Motor neuron (in vitro differentiated cells): ENCODE measurements around the gene TMEM163. TPM values are rescaled to one million over a fixed set of nuclear protein-coding genes. Genes with fewer than 3 reads are reported as not detected.
"Not testable (repeated sequence)": the region's sequence is repeated elsewhere in the genome, so short reads cannot be mapped to it uniquely, and the experiment has no call there.

Experiments used
- ATAC-seq, 8 experiments: fragments of 200-7000 bp; cut with Tn5 transposase; replicated peaks in 6 of 8; 2 replicates each; pipeline ENCODE4 v1.8.0; 2021; ENCODE audit warnings: mild to moderate bottlenecking in 8 of 8, moderate library complexity in 8 of 8
- H3K27ac ChIP-seq, 2 donors: fragments of 250-450 bp; sonication (Bioruptor Pico); 2 replicates each; pipeline ENCODE4 v1.9.0; 2021; ENCODE audit warnings: antibody characterized with exemption in 2 of 2, mild to moderate bottlenecking in 2 of 2, moderate library complexity in 1 of 2
- H3K4me1 ChIP-seq, 2 donors: fragments of 250-450 bp; sonication (Bioruptor Pico); replicated peaks in 1 of 2; 2 replicates each; pipeline ENCODE4 v1.6.1; 2021; ENCODE audit warnings: antibody characterized with exemption in 2 of 2, mild to moderate bottlenecking in 2 of 2, moderate library complexity in 1 of 2
- H3K4me3 ChIP-seq, 5 donors: fragments of 250-450 bp; sonication (Bioruptor Pico); 2 replicates each; pipeline ENCODE4 v1.9.0; 2021; ENCODE audit warnings: antibody characterized with exemption in 5 of 5, mild to moderate bottlenecking in 5 of 5, moderate library complexity in 4 of 5
- WGBS, 10 experiments: fragments of 450-650 bp; shearing (Covaris generic); methylation state at CpG; one replicate each; pipeline ENCODE4 v1.0.0; 2022; 5-methylcytosine and 5-hydroxymethylcytosine counted together
- in situ Hi-C, 9 experiments: fragments of 400-800 bp; cut with MboI; loops; one replicate each; pipeline ENCODE4 v1.15.0; 2021; ENCODE audit warnings: low sequenced_read_pairs in 9 of 9, low pct_unique_long_range_greater_than_20kb in 2 of 9; ENCODE audit not compliant: unreplicated experiment in 9 of 9
- total RNA-seq, 8 experiments: library from RNA; unstranded; fragments of 300-600 nt; gene quantifications; 2 replicates each; pipeline versions ENCODE4 v1.2.3 to v1.2.4, GENCODE V29; 2022

The TMEM163 gene
- 10 to 100 TPM in 1 of 8 experiments, 1 to 10 TPM in 3, under 1 TPM in 4; 0.31 to 11.2 (median 0.87) TPM for total RNA-seq

DNA sequence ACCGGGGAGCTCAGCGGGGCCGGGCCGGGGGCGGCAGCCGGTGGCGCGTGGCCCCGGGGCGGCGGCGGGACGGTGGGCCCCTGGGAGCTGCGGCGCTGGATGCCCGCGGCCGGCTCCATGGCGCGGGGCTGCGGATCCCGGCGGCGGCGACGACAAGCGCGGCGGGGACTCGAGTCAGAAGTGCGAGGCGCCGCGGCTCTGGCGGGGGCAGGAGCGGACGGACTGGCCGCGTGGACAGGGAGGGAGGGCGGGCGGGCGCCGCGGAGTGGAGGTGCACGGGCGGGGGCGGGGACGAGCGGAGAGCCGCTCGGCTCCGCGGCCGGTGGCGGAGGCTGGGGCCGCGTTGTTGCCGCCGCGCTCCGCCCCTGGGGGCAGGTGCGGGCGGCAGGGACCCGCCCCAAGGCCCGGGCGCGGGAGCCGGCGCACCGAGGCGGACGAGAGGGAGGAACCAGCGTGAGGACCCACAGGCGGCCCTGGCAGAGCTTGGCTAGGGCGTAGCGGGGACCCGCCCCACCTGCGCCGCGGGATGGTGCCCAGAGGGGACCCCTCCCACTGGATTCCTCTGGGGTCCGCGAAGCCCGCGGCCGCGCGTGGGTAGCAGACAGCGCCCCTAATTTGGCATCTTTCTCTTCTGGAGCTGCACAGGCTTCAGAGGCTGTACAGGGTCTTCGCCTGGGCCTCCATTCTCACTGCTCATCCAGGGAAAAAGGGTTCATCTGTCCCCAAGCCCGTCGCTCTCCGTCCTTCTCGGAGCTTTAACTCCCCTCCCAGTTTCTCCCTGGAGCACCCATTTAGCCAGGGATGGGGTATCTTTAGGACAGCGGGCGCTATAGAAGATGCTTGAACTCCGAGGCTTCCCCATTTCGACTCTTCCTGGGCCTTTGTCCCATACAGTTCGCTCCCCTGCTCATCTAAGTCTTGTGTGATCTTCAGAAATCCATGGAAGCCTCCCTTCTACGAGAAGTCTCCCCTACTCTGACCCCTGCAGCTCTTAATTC, at the start of gene TMEM163:
Gene TMEM163 (minus strand): TSS at position 184 of the 998 bp plus-strand sequence.
- Histone ChIP-seq H3K4me3 (peak within 1 kb of the TSS; percentile 35 to 77 (median 37)), H3K27ac (no peak within 1 kb of the TSS), H3K4me1 (peaks cover 0 to 3% of the 10 kb centered on the region in 2 donors)
- in situ Hi-C loops: no loop called here
- ATAC-seq: peak; percentile 21 to 81 (median 74)
- 7 to 72% (median 30%) methylated on average over 1 to 17 of the region's 99 CpGs; no CpG with 5 or more reads in 4 of the 10 experiments for WGBS, 10 experiments

DNA sequence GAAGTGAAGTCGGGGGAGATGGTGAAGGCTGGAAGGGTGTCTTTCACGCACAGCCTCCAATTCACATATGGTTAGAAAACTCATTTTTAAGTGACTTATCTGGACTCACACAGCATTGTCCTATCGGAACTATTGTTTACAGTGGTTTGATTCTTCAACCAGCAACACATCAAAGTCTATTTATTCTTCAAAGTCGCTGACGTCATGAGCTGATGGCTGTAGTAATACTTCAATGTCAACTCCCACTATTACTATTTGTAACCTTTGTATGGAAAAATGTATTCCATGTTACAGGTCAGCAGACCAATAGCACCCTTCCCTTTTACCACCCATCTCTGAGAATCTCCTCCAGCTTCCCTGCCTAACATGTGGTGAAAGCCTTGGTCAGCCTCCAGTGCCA, 47.8 kb upstream of the TMEM163 start:
- WGBS, 10 experiments: 51 to 100% (median 83%) methylated on average over 1 to 5 of the region's 5 CpGs; no CpG with 5 or more reads in 1 of the 10 experiments
- Histone ChIP-seq H3K4me1 (no peaks in the 10 kb centered on the region), H3K4me3 (no peak overlapping the region), H3K27ac (no peak overlapping the region)
- in situ Hi-C loops: no loop called here
- ATAC-seq: no peak

DNA sequence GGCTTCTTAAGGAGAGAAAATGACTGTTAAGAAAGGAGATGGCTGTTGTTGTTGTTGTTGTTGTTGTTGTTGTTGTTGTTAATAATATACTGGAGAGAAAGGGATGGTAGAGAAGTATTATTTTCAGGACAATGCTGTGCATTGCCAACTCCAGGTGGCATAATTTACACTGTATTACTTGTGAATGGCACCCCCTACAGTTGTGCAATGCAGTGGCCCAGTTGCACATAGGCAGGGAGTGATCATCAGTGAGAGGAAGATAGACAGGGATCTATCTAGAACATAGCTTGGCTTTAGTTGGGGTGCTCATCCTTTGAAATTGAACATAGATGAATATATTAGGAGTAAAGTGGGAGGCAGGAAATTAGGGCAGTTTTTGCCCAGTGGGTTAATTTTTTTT, 47.2 kb upstream of the TMEM163 start:
- Histone ChIP-seq H3K4me1 (no peaks in the 10 kb centered on the region), H3K4me3 (no peak overlapping the region), H3K27ac (no peak overlapping the region)
- in situ Hi-C loops: no loop called here
- no peak for ATAC-seq

DNA sequence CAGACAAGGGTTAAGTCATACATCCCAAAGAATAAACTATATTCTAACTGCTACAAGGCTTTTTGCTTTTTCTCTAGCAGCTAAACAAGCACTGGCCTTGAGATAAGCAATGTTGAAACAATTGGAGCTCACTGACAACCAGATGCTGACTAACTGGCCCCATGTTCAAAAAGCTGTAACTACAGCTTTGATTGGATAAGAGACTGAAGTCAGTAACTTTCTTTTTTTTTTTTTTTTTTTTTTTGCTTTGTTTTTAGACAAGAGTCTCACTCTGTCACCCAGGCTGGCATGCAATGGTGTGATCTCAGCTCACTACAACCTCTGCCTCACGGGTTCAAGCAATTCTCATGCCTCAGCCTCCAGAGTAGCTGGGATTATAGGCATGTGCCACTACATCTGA, 45.4 kb upstream of the TMEM163 start:
- H3K27ac ChIP-seq: no peak overlapping the region
- no peaks in the 10 kb centered on the region for H3K4me1 ChIP-seq
- WGBS, 10 experiments: 13 to 100% (median 83%) methylated on average over 1 of the region's 1 CpG; no CpG with 5 or more reads in 6 of the 10 experiments
- ATAC-seq: no peak
- in situ Hi-C loops: no loop called here
- H3K4me3 ChIP-seq: no peak overlapping the region

DNA sequence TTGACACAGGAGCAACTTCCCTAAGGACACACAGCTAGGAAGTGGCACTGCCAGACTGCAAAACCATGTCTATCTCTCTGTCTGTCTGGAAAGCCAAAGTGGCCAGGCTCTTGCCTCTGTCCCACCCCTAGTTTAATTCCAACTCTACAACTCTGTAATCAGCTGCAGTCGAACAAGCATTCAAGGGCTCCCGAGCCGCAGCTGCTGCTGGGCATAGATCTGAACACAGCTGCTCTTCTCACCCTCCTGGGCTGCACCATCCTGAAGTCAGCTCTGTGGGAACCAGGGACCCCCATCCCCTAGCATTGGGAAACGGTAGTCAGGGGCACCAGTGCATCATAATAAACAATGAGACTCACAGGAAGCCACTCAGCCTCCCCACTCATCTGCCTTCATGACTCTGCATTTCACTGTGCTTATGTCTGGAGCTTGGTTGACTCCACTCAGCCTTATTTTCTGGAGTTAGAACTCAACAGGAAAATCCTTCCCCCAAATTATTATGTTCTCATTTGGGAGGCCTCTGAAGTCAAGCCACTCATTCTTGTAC, 44.4 kb upstream of the TMEM163 start:
- no peak overlapping the region for H3K27ac ChIP-seq
- H3K4me3 ChIP-seq: no peak overlapping the region
- in situ Hi-C loops: no loop called here
- WGBS, 10 experiments: 40 to 77% (median 73%) methylated on average over 1 to 4 of the region's 4 CpGs; no CpG with 5 or more reads in 5 of the 10 experiments
- no peaks in the 10 kb centered on the region for H3K4me1 ChIP-seq
- no peak for ATAC-seq

DNA sequence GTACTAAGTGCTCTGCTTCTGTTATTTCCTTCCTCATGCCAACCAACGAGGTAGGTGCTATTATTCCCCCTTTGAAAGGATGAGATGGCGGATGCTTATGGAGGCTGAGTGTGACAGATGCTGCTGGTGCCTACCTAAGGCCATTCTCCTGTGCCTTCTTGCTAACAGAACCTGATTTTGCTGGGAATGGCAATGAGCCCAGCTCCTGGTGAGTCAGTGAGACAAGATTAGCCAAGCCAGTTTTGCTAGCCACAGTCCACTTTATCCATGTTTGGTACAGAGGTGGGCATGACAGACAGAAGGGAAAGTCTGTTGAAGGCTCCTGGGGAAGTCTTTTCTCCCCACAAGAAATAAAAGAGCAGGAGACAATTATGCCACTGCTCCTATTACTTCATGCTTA, 43.7 kb upstream of the TMEM163 start:
- ATAC-seq: no peak
- 0 to 59% (median 40%) methylated on average over 1 to 2 of the region's 2 CpGs; no CpG with 5 or more reads in 6 of the 10 experiments for WGBS, 10 experiments
- in situ Hi-C loops: no loop called here
- Histone ChIP-seq H3K4me1 (no peaks in the 10 kb centered on the region), H3K4me3 (no peak overlapping the region), H3K27ac (no peak overlapping the region)

DNA sequence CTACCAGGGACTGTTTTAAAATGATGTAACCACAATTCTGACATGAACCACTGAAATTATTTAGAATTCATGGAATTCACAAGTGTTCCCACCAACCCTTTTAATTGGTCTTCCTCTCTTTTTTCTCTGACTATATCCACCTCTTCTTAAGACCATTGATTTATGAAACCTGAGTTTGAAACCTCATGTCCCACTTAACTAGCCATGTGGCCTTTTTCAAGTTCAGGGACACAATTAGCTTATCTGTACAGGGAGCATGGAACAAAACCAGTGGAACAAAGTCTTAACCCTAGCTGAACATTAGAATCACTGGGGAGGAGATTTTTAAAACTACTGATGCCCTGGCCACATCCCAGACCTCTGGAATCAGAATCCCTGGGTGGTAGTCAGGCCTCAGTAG, 41.6 kb upstream of the TMEM163 start:
- H3K27ac ChIP-seq: no peak overlapping the region
- no peaks in the 10 kb centered on the region for H3K4me1 ChIP-seq
- in situ Hi-C loops: no loop called here
- ATAC-seq: no peak
- H3K4me3 ChIP-seq: no peak overlapping the region

DNA sequence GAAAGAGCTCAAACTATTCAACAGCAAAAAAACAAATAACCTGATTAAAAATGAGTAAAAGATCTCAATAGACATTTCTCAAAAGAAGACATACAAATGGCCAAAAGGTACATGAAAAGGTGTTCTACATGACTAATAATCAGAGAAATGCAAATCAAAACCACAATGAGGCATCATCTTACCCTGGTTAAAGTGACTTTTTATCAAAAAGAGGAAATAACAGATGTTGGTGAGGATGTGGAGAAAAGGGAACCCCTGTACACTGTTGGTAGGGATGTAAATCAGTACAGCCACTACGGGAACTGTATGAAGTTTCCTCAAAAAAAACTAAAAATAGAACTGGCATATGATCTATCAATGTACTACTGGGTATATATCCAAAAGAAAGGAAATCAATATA, 39.8 kb upstream of the TMEM163 start:
- no peaks in the 10 kb centered on the region for H3K4me1 ChIP-seq
- in situ Hi-C loops: no loop called here
- WGBS, 10 experiments: 0 to 100% (median 80%) methylated on average over 1 of the region's 1 CpG; no CpG with 5 or more reads in 3 of the 10 experiments
- no peak overlapping the region for H3K27ac ChIP-seq
- no peak for ATAC-seq
- no peak overlapping the region for H3K4me3 ChIP-seq

DNA sequence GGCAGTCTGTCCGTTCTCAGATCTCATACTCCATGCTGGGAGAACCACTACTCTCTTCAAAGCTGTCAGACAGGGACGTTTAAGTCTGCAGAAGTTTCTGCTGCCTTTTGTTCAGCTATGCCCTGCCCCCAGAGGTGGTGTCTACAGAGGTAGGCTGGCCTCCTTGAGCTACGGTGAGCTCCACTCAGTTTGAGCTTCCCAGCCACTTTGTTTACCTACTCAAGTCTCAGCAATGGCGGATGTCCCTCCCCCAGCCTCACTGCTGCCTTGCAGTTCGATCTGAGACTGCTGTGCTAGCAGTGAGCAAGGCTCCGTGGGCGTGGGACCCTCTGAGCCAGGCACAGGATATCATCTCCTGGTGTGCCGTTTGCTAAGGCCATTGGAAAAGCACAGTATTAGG, 33.2 kb upstream of the TMEM163 start:
- H3K4me3 ChIP-seq, in situ Hi-C loops, H3K4me1 ChIP-seq, ATAC-seq, H3K27ac ChIP-seq: not testable (repeated sequence)
- WGBS, 10 experiments: 0 to 100% (median 66%) methylated on average over 1 to 5 of the region's 8 CpGs; no CpG with 5 or more reads in 4 of the 10 experiments

DNA sequence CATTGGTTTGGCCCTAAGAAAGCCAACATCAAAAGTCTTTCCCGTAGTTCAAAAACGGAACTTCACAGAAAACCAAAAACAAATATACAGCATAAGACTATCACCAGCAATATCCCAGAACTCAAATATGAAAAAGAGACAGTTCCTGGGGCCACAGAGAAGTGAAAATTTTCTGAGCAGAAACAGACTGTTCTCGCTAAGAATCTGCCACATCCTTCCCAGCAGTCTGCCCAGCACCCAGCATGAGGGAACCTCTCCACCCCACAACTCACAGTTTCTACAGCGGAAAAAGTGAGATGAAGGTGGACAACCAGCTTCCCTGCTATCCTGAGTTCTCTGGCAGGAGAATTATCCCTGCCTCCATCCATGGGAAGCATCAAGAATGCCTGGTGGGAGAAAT, 26.7 kb upstream of the TMEM163 start:
- no peaks in the 10 kb centered on the region for H3K4me1 ChIP-seq
- no peak overlapping the region for H3K4me3 ChIP-seq
- in situ Hi-C loops: no loop called here
- ATAC-seq: no peak
- H3K27ac ChIP-seq: no peak overlapping the region
- 27 to 100% (median 83%) methylated on average over 1 to 4 of the region's 4 CpGs; no CpG with 5 or more reads in 2 of the 10 experiments for WGBS, 10 experiments

DNA sequence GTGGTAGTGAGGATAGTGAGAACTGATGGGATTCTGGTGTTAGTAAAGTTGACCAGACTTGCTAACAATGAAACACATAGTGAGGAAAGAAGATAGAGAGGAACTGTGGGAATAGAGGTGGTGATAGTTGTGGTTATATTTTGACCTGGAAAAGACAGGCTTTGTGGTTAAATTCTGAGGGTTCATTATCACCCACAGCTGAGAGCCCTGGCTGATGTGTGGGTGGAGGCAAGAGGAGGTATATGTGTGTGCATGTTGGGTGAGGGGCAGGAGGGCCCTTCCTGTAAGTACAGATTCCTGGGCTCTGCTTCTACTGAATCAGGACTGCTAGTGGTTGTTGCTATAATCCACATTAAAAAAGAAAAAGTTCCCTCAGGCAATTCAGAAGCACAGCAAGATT, 26.2 kb upstream of the TMEM163 start:
- Histone ChIP-seq H3K27ac (no peak overlapping the region), H3K4me3 (no peak overlapping the region), H3K4me1 (no peaks in the 10 kb centered on the region)
- in situ Hi-C loops: no loop called here
- ATAC-seq: no peak

DNA sequence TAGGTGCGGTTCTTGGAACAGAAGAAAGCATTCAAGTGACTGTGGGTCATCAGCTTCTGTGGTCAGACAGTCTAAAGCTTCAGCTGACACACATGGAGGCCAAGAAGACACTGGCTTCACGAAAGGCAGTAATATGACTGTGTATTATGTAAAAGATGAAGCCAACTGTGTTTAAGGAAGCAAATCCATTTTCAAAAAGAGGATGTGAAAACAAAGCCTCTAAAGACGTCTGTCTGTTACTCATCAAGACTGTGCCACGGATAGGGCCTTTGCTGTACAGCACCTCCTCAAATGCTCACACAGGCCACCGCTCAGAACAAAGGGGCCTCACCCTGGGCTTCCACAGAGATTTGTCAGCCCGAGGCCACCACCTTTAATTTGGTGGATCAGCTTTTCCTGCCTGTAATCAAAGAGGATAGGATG, 21.1 kb upstream of the TMEM163 start:
- WGBS, 10 experiments: 13 to 80% (median 39%) methylated on average over 1 to 5 of the region's 6 CpGs; no CpG with 5 or more reads in 2 of the 10 experiments
- peak in 2 of 8 experiments; percentile 82 to 90 for ATAC-seq
- Histone ChIP-seq H3K4me1 (no peaks in the 10 kb centered on the region), H3K4me3 (no peak overlapping the region), H3K27ac (no peak overlapping the region)
- in situ Hi-C loops: no loop called here

DNA sequence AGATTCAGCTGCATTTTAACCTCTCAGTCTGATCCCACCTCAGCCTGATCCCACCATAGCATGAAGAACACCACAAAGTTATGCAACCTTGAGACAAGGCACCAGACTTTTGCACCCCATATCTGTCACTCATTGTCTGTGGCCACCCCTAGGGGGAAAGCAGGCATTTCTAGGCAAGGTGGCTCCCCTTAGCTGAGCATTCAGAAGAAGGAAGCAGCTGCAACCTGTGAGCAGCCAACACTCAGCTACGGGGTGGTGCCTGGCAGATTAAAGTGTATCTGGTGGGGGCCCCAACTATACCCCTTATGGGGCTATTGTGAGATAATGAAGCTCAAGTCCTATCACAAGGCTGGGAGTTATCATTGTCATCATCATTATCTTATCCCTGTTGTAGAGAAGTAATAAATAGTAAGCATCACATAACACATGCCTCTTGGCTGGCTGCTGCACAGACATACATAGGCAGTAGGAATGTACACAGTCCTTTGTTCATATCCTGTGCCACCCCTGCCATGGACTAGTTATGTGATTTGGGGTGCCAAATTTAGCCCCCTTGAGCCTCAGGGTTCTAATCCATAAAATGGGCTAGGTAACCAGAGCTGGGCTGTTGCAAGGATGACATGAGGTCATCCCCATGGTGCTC, 20.6 kb upstream of the TMEM163 start:
- 86 to 100% methylated on average over 1 of the region's 1 CpG; no CpG with 5 or more reads in 8 of the 10 experiments for WGBS, 10 experiments
- in situ Hi-C loops: no loop called here
- Histone ChIP-seq H3K4me3 (no peak overlapping the region), H3K4me1 (no peaks in the 10 kb centered on the region), H3K27ac (no peak overlapping the region)
- no peak for ATAC-seq
